SK-N-MC (cell line): Measurements from ENCODE around the gene ADAMTS9.

Experiments
- DNase-seq: peaks from one replicate; pipeline ENCODE4 v3.0.0-alpha.2; 2011; ENCODE audit warnings: low read depth, low spot score
- H3K27ac ChIP-seq: fragments of 200-600 bp; sonication (generic); 2 replicates; pipeline ENCODE4 v1.5.1; 2016; ENCODE audit warnings: mixed run types
- H3K36me3 ChIP-seq: fragments of 200-600 bp; sonication (generic); 2 replicates; pipeline ENCODE4 v1.6.1; 2017; ENCODE audit warnings: antibody characterized with exemption, low read length, mixed read lengths; ENCODE audit not compliant: insufficient read depth
- H3K4me3 ChIP-seq: fragments of 200-600 bp; sonication (generic); 2 replicates; pipeline ENCODE4 v1.5.1; 2016
- H3K9ac ChIP-seq: fragments of 200-600 bp; sonication (generic); 2 replicates; pipeline ENCODE4 v1.8.0; 2017; ENCODE audit warnings: mixed run types, mixed read lengths; ENCODE audit not compliant: insufficient read length
- H3K9me3 ChIP-seq: fragments of 200-600 bp; sonication (generic); 2 replicates; pipeline ENCODE4 v1.6.1; 2017; ENCODE audit warnings: low read depth, mild to moderate bottlenecking, antibody characterized with exemption, low read length, moderate library complexity, mixed read lengths
- EZH2 ChIP-seq: fragments of 200-600 bp; sonication (generic); IDR thresholded peaks from one replicate; pipeline ENCODE4 v1.6.1; 2017; ENCODE audit warnings: antibody characterized with exemption
- FOXP2 ChIP-seq: optimal IDR thresholded peaks from 2 replicates; pipeline ENCODE3; 2011; ENCODE audit warnings: mild to moderate bottlenecking, moderate library complexity; ENCODE audit not compliant: insufficient read depth; ENCODE audit errors: extremely low read length, control extremely low read depth
- POLR2AphosphoS5 ChIP-seq: IDR thresholded peaks from 2 replicates; pipeline ENCODE4 v1.6.1; 2012; ENCODE audit warnings: mild to moderate bottlenecking, low read depth, low read length, borderline replicate concordance

Gene ADAMTS9

DNA sequence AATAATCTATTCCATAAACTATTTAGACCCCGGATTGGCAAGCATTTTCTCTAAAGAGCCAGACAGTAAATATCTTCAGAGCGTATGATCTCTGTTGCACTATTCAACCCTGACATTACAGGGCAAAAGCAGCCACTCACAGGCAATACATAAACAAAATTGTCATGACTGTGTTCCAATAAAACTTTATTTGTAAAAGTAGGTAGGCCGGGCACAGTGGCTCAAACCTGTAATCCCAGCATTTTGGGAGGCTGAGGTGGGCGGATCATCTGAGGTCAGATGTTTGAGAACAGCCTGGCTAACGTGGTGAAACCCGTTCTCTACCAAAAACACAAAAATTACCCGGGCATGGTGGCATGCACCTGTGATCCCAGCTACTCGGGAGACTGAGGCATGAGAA, 66.5 kb downstream of the ADAMTS9 start:
- H3K9ac ChIP-seq = no peak overlapping the region
- H3K4me3 ChIP-seq = no peak overlapping the region
- TF ChIP-seq POLR2AphosphoS5 (no peak), FOXP2 (no peak), EZH2 (no peak)
- H3K9me3 ChIP-seq = no peaks in the 10 kb centered on the region
- no peaks in the 10 kb centered on the region for H3K36me3 ChIP-seq
- no peak overlapping the region for H3K27ac ChIP-seq
- no peak for DNase-seq

DNA sequence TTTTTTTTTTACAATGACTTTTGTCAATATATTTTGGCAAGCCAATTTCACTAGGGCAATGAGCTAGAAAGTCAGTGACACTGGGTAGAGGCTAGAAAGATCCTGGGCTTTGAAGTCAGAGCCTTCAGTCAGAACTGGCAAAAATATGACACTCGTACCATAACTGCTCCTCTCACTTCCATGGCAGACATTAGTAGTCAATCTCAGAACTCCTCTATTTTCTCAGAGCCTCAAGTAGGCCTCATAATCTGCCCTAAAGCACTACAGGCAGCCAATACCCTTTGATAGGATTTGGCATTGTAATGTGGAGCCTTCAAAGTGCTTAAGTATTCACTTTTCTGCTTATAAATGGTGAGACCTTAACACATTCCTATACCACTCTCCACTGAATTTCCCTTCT, 67.8 kb downstream of the ADAMTS9 start:
- no peak overlapping the region for H3K27ac ChIP-seq
- TF ChIP-seq POLR2AphosphoS5 = no peak
- no peak for TF ChIP-seq FOXP2
- no peak for TF ChIP-seq EZH2
- H3K9ac ChIP-seq = no peak overlapping the region
- no peaks in the 10 kb centered on the region for H3K9me3 ChIP-seq
- DNase-seq = no peak
- no peak overlapping the region for H3K4me3 ChIP-seq
- H3K36me3 ChIP-seq = no peaks in the 10 kb centered on the region

DNA sequence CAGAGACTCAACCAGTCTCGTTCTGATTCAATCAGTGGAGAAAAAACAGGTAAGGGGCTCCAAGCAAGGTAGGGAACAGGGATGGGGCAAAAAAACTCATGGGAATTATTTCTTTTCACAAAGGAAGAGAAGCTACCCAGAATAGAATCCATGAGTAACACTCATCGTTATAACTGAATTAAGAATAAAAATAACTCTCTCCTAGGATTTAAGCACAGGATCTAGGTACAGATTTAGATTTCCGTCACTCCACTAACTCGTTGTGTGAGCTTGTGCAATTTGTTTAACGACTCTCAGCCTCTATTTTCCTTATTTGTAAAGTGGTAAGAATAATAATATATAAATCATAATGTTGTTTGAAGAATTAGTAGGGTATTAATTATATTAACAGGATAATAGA, 68.6 kb downstream of the ADAMTS9 start:
- Histone ChIP-seq H3K9ac (no peak overlapping the region), H3K9me3 (no peaks in the 10 kb centered on the region), H3K4me3 (no peak overlapping the region), H3K27ac (no peak overlapping the region), H3K36me3 (no peaks in the 10 kb centered on the region)
- no peak for DNase-seq
- TF ChIP-seq POLR2AphosphoS5 (no peak), FOXP2 (no peak), EZH2 (no peak)

DNA sequence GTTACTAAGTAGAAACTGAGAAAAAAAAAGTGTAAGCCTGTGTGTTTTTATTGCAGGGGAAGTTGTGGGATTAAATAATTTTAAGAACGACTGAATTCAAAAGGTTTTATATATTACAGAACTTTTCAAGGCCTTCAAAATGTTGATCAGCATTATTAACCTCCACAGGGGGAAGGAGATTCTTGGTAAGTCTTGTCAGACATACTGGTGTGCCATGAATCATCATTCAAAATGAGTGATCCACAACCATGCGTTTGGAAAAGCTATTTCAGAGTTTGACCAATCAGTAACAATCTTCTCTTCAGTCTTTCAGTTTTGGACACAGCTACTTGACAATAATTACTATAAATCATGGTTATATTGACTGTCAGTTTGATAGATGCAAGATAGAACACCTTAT, 70.2 kb downstream of the ADAMTS9 start:
- Histone ChIP-seq H3K4me3 (no peak overlapping the region), H3K9ac (no peak overlapping the region), H3K9me3 (no peaks in the 10 kb centered on the region), H3K36me3 (no peaks in the 10 kb centered on the region), H3K27ac (no peak overlapping the region)
- TF ChIP-seq FOXP2 (no peak), POLR2AphosphoS5 (no peak), EZH2 (no peak)
- no peak for DNase-seq

DNA sequence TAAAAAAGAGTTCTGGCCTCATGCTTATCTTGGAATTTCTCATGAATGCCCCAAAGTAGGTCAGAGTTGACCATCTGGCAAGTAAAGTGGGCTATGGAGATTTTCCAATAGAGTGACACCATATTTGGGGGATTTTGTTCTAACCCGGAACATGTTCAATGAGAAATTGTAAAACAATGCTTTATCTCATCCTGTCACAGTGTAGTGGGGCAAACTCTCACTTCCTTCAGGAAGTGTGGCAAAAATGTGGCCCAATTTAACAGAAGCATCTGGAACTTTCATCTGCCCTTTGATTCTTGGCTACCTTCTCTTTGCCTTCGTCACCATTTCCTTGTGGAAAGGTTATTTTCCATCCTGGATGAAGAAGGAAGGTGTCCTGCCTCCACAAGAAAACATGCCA, 70.8 kb downstream of the ADAMTS9 start:
- no peak overlapping the region for H3K27ac ChIP-seq
- H3K9me3 ChIP-seq = no peaks in the 10 kb centered on the region
- H3K4me3 ChIP-seq = no peak overlapping the region
- no peaks in the 10 kb centered on the region for H3K36me3 ChIP-seq
- no peak for DNase-seq
- no peak overlapping the region for H3K9ac ChIP-seq
- TF ChIP-seq POLR2AphosphoS5 (no peak), FOXP2 (no peak), EZH2 (no peak)

DNA sequence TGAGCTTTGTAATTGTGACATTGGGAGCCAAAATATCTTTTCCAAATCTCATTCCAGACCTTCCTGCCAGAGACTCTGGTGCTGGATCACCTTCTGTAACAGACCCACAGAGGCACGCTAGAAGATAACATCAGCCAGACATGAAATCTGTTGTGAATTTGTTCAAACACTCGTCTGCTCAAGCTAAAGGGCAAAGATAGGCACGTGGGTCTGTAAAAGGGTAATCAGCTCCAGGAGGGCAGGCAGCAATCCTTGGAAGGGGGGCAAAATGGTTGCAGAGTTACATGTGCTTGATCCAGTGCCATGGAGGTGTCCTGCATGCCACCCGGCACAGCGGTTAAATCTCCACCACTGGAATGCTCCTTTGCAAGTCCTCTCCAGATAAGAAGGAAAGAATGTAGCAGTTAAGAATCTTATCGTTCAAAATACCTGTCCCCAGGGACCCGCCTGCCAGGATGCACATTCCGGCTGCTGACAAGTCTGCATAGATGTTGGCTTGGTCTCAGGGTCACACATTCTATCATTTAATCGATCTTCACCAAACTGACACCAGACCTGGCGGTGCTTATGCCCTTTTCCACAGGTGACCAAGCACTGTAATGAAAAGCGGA, 74.8 kb downstream of the ADAMTS9 start:
- Histone ChIP-seq H3K4me3 (no peak overlapping the region), H3K27ac (no peak overlapping the region), H3K9me3 (no peaks in the 10 kb centered on the region), H3K36me3 (no peaks in the 10 kb centered on the region), H3K9ac (no peak overlapping the region)
- TF ChIP-seq EZH2 = no peak
- DNase-seq = no peak

DNA sequence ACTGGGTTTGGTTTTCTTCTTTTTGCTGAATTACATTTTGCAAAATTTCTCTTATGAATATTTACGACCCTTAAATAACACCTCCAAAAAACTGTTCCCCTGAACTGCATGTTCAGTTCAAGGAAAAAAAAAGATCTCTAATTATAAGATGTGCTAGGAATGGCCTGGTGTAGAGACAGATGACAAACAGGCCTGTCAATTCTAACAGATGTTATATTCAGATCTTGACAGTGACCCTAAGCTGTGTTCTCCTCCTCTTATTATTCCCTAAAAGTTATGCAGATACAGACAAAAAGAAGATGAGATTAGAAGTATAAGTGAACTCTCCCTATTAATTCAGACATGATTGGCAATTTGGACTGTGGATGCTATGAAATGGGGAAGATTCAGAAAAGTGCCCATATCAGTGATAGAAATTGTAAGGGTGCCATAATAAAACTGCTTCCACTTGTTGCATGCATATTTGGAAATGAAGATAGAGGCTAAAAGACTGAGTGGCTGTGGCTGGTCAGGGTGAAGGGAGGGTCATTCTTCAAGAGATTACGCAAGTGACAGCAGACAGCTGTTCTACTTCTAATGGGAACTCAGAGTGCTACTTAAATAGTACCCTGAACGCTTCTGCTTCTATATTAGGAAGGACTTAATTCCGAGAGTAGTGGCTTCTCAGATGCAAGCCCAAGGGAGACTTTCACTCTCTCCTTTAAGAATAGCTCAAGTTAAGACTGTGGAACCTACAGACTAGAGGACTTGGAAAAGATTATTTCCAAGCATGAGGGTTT, 75.5 kb downstream of the ADAMTS9 start:
- Histone ChIP-seq H3K4me3 (no peak overlapping the region), H3K9me3 (no peaks in the 10 kb centered on the region), H3K36me3 (no peaks in the 10 kb centered on the region), H3K27ac (no peak overlapping the region), H3K9ac (no peak overlapping the region)
- no peak for TF ChIP-seq FOXP2
- no peak for DNase-seq

DNA sequence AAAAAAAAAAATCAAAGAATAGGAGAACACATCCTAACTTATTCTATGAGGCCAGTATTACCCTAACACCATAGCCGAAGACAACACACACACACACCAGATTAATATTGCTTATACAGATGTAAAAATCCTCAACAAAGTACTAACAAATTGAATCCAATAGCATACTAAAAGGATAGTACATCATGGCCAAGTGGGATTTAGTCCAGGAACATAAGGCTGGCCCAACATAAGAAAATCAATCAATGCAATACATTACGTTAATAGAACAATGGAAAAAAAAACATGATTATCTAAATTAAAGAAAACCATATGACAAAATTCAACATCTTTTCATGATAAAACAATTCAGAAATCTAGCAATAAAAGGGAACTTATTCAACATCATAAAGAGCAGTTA, 79.1 kb downstream of the ADAMTS9 start:
- Histone ChIP-seq H3K9ac (no peak overlapping the region), H3K9me3 (no peaks in the 10 kb centered on the region), H3K4me3 (no peak overlapping the region), H3K27ac (no peak overlapping the region), H3K36me3 (no peaks in the 10 kb centered on the region)
- no peak for TF ChIP-seq POLR2AphosphoS5
- no peak for TF ChIP-seq EZH2
- no peak for TF ChIP-seq FOXP2
- DNase-seq = no peak

DNA sequence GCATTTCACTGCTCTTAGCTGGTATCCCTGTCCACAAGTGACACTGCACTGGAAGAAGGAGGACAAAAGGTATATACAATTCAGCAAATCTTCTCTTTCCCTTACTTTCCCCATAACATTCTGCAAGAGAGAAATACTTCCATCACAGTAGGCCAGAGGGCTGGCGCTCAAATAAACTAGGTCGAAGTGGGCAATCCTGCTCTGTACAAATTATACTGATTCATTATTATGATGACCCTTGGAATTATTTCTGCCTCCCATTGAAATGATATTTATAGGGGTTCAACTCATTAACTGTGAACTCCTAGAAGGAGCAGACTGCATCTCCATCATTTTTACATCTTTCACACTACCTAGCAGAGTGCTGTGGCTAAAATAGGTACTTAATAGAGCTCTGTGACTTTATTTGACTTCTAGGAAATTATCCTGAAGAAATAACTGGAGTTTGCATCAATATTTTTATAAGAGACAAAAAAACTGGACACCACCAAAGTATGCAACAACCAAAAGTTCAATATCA, 80.7 kb downstream of the ADAMTS9 start:
- Histone ChIP-seq H3K4me3 (no peak overlapping the region), H3K27ac (no peak overlapping the region), H3K9me3 (no peaks in the 10 kb centered on the region), H3K36me3 (no peaks in the 10 kb centered on the region), H3K9ac (no peak overlapping the region)
- no peak for DNase-seq
- no peak for TF ChIP-seq FOXP2
- TF ChIP-seq POLR2AphosphoS5 = no peak
- no peak for TF ChIP-seq EZH2
